Fibroblast of skin of back (primary cell): Measurements from ENCODE around the gene FOXQ1.

Experiments used
- DNase-seq: peaks from one replicate; pipeline ENCODE4 v3.0.0-alpha.2; 2013

Gene FOXQ1

GRCh38 chr6:1363729-1364572, 52.1 kb downstream of the FOXQ1 start:
- DNase-seq = no peak
